ENCODE results near the gene LTBR.

The LTBR gene

GRCh38 chr12:6428326-6428725, 44.4 kb downstream of the LTBR start:
- no peak for DNase-seq (ENCODE audit: extremely low read depth, insufficient read length)
- H3K4me3 ChIP-seq (replicated peaks; ENCODE audit: low read depth, low read length): no peak overlapping the region
- TF ChIP-seq CTCF (IDR thresholded peaks at IDR 0.05; ENCODE audit: insufficient read depth, low read length, poor library complexity, severe bottlenecking): no peak
- H3K27me3 ChIP-seq (replicated peaks; ENCODE audit: control insufficient read depth, insufficient read depth, low read length): no peaks in the 10 kb centered on the region
- H3K36me3 ChIP-seq (ENCODE audit: control insufficient read depth, insufficient read depth, low read length): no peaks in the 10 kb centered on the region

GRCh38 chr12:6430124-6430989, 46.4 kb downstream of the LTBR start:
- Histone ChIP-seq H3K27me3 (replicated peaks; ENCODE audit: control insufficient read depth, insufficient read depth, low read length) (no peaks in the 10 kb centered on the region), H3K4me3 (replicated peaks; ENCODE audit: low read depth, low read length) (no peak overlapping the region), H3K36me3 (ENCODE audit: control insufficient read depth, insufficient read depth, low read length) (no peaks in the 10 kb centered on the region)
- no peak for TF ChIP-seq CTCF (IDR thresholded peaks at IDR 0.05; ENCODE audit: insufficient read depth, low read length, poor library complexity, severe bottlenecking)
- no peak for DNase-seq (ENCODE audit: extremely low read depth, insufficient read length)

GRCh38 chr12:6432991-6433390, 49.0 kb downstream of the LTBR start:
- Histone ChIP-seq H3K27me3 (replicated peaks; ENCODE audit: control insufficient read depth, insufficient read depth, low read length) (no peaks in the 10 kb centered on the region), H3K4me3 (replicated peaks; ENCODE audit: low read depth, low read length) (no peak overlapping the region), H3K36me3 (ENCODE audit: control insufficient read depth, insufficient read depth, low read length) (no peaks in the 10 kb centered on the region)
- DNase-seq (ENCODE audit: extremely low read depth, insufficient read length): no peak
- no peak for TF ChIP-seq CTCF (IDR thresholded peaks at IDR 0.05; ENCODE audit: insufficient read depth, low read length, poor library complexity, severe bottlenecking)

GRCh38 chr12:6434205-6435140, 50.5 kb downstream of the LTBR start:
- H3K4me3 ChIP-seq (replicated peaks; ENCODE audit: low read depth, low read length): no peak overlapping the region

More at GRCh38 chr12:6434205-6435140, 50.5 kb downstream of the LTBR start:
- no peak for TF ChIP-seq CTCF (IDR thresholded peaks at IDR 0.05; ENCODE audit: insufficient read depth, low read length, poor library complexity, severe bottlenecking)
- no peak for DNase-seq (ENCODE audit: extremely low read depth, insufficient read length)
- Histone ChIP-seq H3K27me3 (replicated peaks; ENCODE audit: control insufficient read depth, insufficient read depth, low read length) (no peaks in the 10 kb centered on the region), H3K36me3 (ENCODE audit: control insufficient read depth, insufficient read depth, low read length) (no peaks in the 10 kb centered on the region)

Measured in GM06990 (cell line).